Fibroblast of lung (primary cell): Measurements from ENCODE around the gene KIAA1671.

ENCODE experiments used
- EZH2 ChIP-seq: IDR thresholded peaks from 2 replicates; pipeline ENCODE4 v1.5.1; 2012; ENCODE audit warnings: low read length, control low read depth, mild to moderate bottlenecking; ENCODE audit errors: missing control alignments
- TF ChIP-seq, protein P1 (sequence below), 2 donors: IDR thresholded peaks in 1 of 2; conservative IDR thresholded peaks in 1 of 2; 1 replicate in 1 of 2; 2 replicates in 1 of 2; pipeline ENCODE4 v1.5.1; 2011 to 2012; ENCODE audit warnings: low read length in 2 of 2, control low read depth in 1 of 2, inconsistent platforms in 1 of 2, low read depth in 1 of 2, mild to moderate bottlenecking in 1 of 2

DNA sequence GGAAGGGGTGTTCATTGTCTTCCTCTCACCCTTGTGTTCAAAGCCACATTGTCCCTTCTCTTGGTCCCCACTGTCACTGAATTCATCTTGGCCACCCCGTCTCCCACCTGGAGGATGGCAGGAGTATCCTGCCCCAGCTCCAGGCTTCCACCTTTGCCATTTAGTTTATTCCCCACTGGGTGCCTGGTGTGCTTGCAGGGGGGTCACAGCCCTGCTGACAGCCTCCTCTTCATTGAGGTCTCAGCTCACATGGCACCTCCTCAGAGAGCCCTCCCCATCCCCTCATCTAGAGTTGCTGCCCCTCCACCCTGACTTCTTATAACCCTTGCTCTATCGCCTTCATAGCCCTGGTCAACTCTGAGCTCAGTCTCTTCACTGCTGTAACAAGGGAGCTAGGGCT, 36.6 kb downstream of the KIAA1671 start:
- TF ChIP-seq, protein P1, sequence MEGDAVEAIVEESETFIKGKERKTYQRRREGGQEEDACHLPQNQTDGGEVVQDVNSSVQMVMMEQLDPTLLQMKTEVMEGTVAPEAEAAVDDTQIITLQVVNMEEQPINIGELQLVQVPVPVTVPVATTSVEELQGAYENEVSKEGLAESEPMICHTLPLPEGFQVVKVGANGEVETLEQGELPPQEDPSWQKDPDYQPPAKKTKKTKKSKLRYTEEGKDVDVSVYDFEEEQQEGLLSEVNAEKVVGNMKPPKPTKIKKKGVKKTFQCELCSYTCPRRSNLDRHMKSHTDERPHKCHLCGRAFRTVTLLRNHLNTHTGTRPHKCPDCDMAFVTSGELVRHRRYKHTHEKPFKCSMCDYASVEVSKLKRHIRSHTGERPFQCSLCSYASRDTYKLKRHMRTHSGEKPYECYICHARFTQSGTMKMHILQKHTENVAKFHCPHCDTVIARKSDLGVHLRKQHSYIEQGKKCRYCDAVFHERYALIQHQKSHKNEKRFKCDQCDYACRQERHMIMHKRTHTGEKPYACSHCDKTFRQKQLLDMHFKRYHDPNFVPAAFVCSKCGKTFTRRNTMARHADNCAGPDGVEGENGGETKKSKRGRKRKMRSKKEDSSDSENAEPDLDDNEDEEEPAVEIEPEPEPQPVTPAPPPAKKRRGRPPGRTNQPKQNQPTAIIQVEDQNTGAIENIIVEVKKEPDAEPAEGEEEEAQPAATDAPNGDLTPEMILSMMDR (conservative IDR thresholded peaks at IDR 0.05 in 1 of 2, IDR thresholded peaks at IDR 0.05 in 1 of 2; ENCODE audit: low read depth in 1 of 2, low read length in 2 of 2): no peak
- TF ChIP-seq EZH2: no peak
